HepG2 (cell line): ENCODE measurements around the gene ATOH8. TPM values are rescaled to one million over a fixed set of nuclear protein-coding genes. Genes with fewer than 3 reads are reported as not detected.

Source experiments
- ETV6 ChIP-seq: sonication (generic); formaldehyde crosslinking; conservative IDR thresholded peaks from 2 replicates; pipeline ENCODE4 v1.4.0; 2020; ENCODE audit warnings: missing genetic modification reagents
- GLMP ChIP-seq: sonication (generic); formaldehyde crosslinking; IDR thresholded peaks from 2 replicates; pipeline ENCODE4 v1.9.0; 2021; ENCODE audit warnings: missing genetic modification reagents, mild to moderate bottlenecking, borderline replicate concordance
- HNRNPUL1 ChIP-seq: fragments of 200-400 bp; formaldehyde crosslinking; IDR thresholded peaks from 2 replicates; pipeline ENCODE4 v1.6.1; 2017; ENCODE audit warnings: low read depth, mild to moderate bottlenecking, low read length, moderate library complexity
- MBD4 ChIP-seq: IDR thresholded peaks from 2 replicates; pipeline ENCODE4 v1.6.1; 2012; ENCODE audit warnings: low read length, inconsistent platforms, borderline replicate concordance
- NCOR1 ChIP-seq: fragments of 200-600 bp; sonication (generic); IDR thresholded peaks from 2 replicates; pipeline ENCODE4 v1.7.0; 2017; ENCODE audit warnings: antibody characterized with exemption, low read length, borderline replicate concordance
- NFIC ChIP-seq: IDR thresholded peaks from 2 replicates; pipeline ENCODE4 v1.6.1; 2012; ENCODE audit warnings: mild to moderate bottlenecking, low read length, inconsistent platforms
- NR2F1 ChIP-seq, 2 experiments: fragments of 450-650 bp in 1 of 2; formaldehyde crosslinking in 1 of 2; IDR thresholded peaks; 2 replicates each; pipeline versions ENCODE4 v1.5.0 to v1.6.1; 2016 to 2020; ENCODE audit warnings: mild to moderate bottlenecking in 1 of 2, missing compliant biosample characterization in 1 of 2, missing genetic modification reagents in 1 of 2, moderate library complexity in 1 of 2
- REST ChIP-seq, 2 experiments: IDR thresholded peaks; 2 replicates each; pipeline ENCODE4 v1.6.1; 2011 to 2012; ENCODE audit warnings: low read length in 2 of 2, borderline replicate concordance in 1 of 2, low read depth in 1 of 2, mild to moderate bottlenecking in 1 of 2, moderate library complexity in 1 of 2
- SMAD3 ChIP-seq: sonication (generic); formaldehyde crosslinking; IDR thresholded peaks from 2 replicates; pipeline ENCODE4 v1.4.0; 2020; ENCODE audit warnings: missing genetic modification reagents
- SOX5 ChIP-seq: IDR thresholded peaks from 2 replicates; pipeline ENCODE4 v1.6.1; 2016; ENCODE audit warnings: borderline replicate concordance
- TCF12 ChIP-seq, 2 experiments: fragments of 450-650 bp in 1 of 2; sonication (generic) in 1 of 2; formaldehyde crosslinking in 1 of 2; IDR thresholded peaks; 2 replicates each; pipeline versions ENCODE4 v1.6.1 to v1.8.0; 2017 to 2022; ENCODE audit warnings: antibody characterized with exemption in 1 of 2, mild to moderate bottlenecking in 1 of 2, missing genetic modification reagents in 1 of 2, moderate library complexity in 1 of 2
- THAP11 ChIP-seq: IDR thresholded peaks from 2 replicates; pipeline ENCODE4 v1.6.1; 2016; ENCODE audit warnings: missing biosample characterization, missing genetic modification reagents
- U2AF2 ChIP-seq: fragments of 200-400 bp; formaldehyde crosslinking; IDR thresholded peaks from 2 replicates; pipeline ENCODE4 v1.6.1; 2017; ENCODE audit warnings: low read depth, mild to moderate bottlenecking, low read length
- XRCC5 ChIP-seq: fragments of 200-400 bp; formaldehyde crosslinking; optimal IDR thresholded peaks from 2 replicates; pipeline ENCODE3; 2017; ENCODE audit warnings: mild to moderate bottlenecking, low read length
- ZBTB7B ChIP-seq: sonication (generic); formaldehyde crosslinking; IDR thresholded peaks from 2 replicates; pipeline ENCODE4 v1.4.0; 2020; ENCODE audit warnings: missing genetic modification reagents
- ZFP90 ChIP-seq: sonication (generic); formaldehyde crosslinking; IDR thresholded peaks from 2 replicates; pipeline ENCODE4 v1.8.0; 2022; ENCODE audit warnings: missing genetic modification reagents, mild to moderate bottlenecking, inconsistent platforms, borderline replicate concordance
- ZNF274 ChIP-seq: sonication (generic); formaldehyde crosslinking; IDR thresholded peaks from 2 replicates; pipeline ENCODE4 v1.5.1; 2020; ENCODE audit warnings: mild to moderate bottlenecking, missing genetic modification reagents
- ZNF292 ChIP-seq: sonication (generic); formaldehyde crosslinking; IDR thresholded peaks from 2 replicates; pipeline ENCODE4 v1.8.1; 2022; ENCODE audit warnings: mild to moderate bottlenecking, low read depth, missing genetic modification reagents, borderline replicate concordance
- ZNF460 ChIP-seq: sonication (generic); formaldehyde crosslinking; IDR thresholded peaks from 2 replicates; pipeline ENCODE4 v1.5.1; 2020; ENCODE audit warnings: missing genetic modification reagents, mild to moderate bottlenecking, borderline replicate concordance
- ZNF513 ChIP-seq: sonication (generic); formaldehyde crosslinking; conservative IDR thresholded peaks from 2 replicates; pipeline ENCODE4 v1.5.0; 2020; ENCODE audit warnings: missing genetic modification reagents
- ZNF691 ChIP-seq: sonication (generic); formaldehyde crosslinking; IDR thresholded peaks from 2 replicates; pipeline ENCODE4 v1.4.0; 2020; ENCODE audit warnings: missing genetic modification reagents, low read depth, mild to moderate bottlenecking, borderline replicate concordance
- ZSCAN9 ChIP-seq: IDR thresholded peaks from 2 replicates; pipeline ENCODE4 v1.6.1; 2016; ENCODE audit warnings: borderline replicate concordance
- polyA plus RNA-seq, 8 experiments: library from polyadenylated mRNA; depleted of rRNA in 3 of 8; stranded (reverse) in 7 of 8; unstranded in 1 of 8; fragments of >200 nt; fragmentation: Illumina TruSeq in 4 of 8; extraction: Trizol in 4 of 8; gene quantifications; 2 replicates each; pipeline versions ENCODE4 v1.2.1 to v1.2.3, GENCODE V29; 2011 to 2016; ENCODE audit warnings: low read depth in 4 of 8, missing spikeins in 1 of 8, mixed read lengths in 1 of 8; ENCODE audit not compliant: insufficient read depth in 1 of 8
- total RNA-seq, 5 experiments: library from RNA; depleted of rRNA; stranded (reverse); fragments of >200 nt; fragmentation: Illumina TruSeq; extraction: Trizol; gene quantifications; 2 replicates each; pipeline ENCODE4 v1.2.3, GENCODE V29; 2016; ENCODE audit warnings: low read depth in 1 of 5

ATOH8 gene
- total and polyA plus RNA-seq, 2 of the 13 experiments (the other 11 are each of a cell fraction or from before 2014, with no cell fraction given), result 0.13 to 0.61 TPM

GRCh38 chr2:85799215-85799956 is 45.6 kb downstream of the ATOH8 start (continued):
- TF ChIP-seq NCOR1 (peak; percentile 93), ZNF292 (peak; percentile 35; the same call in 1 of the 2 replicates), ZFP90 (CRISPR knock-in tag) (no peak), MBD4 (no peak), U2AF2 (no peak), NR2F1 (CRISPR knock-in tag; IDR thresholded peaks at IDR 0.05) (peak; percentile 60 to 79; a peak in 3 of 4 replicates), ZBTB7B (no peak), ZNF513 (CRISPR knock-in tag) (no peak), NFIC (no peak), HNRNPUL1 (no peak), ZNF274 (CRISPR knock-in tag) (no peak), ZNF460 (no peak), SMAD3 (CRISPR knock-in tag) (no peak), ZSCAN9 (CRISPR knock-in tag) (no peak), REST (IDR thresholded peaks at IDR 0.05; ENCODE audit: borderline replicate concordance in 1 of 2, low read depth in 1 of 2, low read length in 2 of 2) (no peak), ETV6 (CRISPR knock-in tag) (no peak), TCF12 (IDR thresholded peaks at IDR 0.05) (no peak), TCF12 (CRISPR knock-in tag; IDR thresholded peaks at IDR 0.05) (no peak), SOX5 (CRISPR knock-in tag) (no peak), ZNF691 (no peak), GLMP (CRISPR knock-in tag) (no peak), THAP11 (peak; percentile 39; the same call in 1 of the 2 replicates), XRCC5 (no peak)
